NOMO-1 treated with DMSO at 0.1 percent for 48 hours (cell line): ENCODE results near the gene EVC2.
"Not testable (repeated sequence)": the region's sequence is repeated elsewhere in the genome, so short reads cannot be mapped to it uniquely, and the experiment has no call there.

ENCODE experiments used
- DNase-seq: peaks from one replicate; lab custom pipeline; 2025; ENCODE audit not compliant: unreplicated experiment; lab: John Stamatoyannopoulos, UW

The EVC2 gene

DNA sequence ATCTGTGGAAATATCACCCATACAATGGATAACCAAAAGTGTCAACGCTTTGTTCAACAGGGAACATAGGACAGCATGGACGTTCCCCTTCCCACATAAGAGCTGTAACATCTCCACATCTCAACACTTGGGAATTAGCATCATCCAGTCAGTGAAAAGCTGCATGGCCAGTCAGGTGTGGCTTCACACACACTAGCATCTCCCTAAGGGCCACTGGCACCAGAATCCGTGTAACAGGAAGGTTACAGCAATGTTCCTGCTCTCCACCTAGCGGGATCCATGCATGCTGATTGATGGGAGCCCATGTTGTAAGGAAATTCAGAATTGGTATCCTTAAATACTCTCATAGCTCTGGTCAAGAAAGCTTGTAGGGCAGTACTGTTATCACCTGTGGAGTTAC, 78.8 kb downstream of the EVC2 start:
- DNase-seq = no peak

DNA sequence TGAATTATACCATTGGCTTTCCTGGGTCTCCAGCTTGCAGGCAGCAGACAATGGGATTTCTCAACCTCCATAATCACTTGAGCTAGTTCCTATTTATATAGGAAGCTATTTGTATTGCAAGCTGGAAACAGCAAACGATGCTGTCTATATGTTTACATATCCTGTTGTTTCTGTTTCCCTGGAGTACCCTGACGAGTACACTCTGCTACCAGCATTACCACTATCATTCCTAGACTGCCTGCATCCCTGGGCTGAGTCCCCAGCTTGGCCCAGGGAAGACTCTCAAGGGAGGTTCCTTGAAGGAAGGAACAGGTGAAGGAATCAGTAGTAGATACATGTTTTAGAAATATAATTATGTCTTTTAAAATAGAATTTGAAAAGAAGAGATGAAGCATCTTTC, 81.4 kb downstream of the EVC2 start:
- no peak for DNase-seq

DNA sequence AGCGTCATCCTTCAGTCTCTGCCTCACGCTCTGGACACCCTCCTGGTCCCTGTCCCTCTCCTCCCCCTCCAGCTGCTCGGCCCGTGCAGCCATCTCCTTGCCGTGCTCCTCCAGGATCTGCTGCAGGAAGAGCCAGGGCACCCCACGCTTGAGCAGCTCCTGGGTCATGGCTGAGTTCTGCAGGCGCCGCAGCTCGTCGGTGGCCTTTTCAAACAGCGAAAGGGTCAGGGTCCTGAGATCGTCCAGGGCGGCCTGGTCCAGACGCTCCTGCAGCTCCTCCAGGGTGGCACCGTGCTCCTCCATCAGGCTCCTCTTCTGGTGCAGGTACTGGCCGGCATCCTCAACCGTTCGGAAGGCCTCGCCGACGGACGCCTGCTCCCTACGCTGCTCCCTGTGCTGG, 85.8 kb downstream of the EVC2 start:
- DNase-seq = no peak

GRCh38 chr4:5619913-5620625, 88.3 kb downstream of the EVC2 start:
- peak; percentile 3 for DNase-seq

DNA sequence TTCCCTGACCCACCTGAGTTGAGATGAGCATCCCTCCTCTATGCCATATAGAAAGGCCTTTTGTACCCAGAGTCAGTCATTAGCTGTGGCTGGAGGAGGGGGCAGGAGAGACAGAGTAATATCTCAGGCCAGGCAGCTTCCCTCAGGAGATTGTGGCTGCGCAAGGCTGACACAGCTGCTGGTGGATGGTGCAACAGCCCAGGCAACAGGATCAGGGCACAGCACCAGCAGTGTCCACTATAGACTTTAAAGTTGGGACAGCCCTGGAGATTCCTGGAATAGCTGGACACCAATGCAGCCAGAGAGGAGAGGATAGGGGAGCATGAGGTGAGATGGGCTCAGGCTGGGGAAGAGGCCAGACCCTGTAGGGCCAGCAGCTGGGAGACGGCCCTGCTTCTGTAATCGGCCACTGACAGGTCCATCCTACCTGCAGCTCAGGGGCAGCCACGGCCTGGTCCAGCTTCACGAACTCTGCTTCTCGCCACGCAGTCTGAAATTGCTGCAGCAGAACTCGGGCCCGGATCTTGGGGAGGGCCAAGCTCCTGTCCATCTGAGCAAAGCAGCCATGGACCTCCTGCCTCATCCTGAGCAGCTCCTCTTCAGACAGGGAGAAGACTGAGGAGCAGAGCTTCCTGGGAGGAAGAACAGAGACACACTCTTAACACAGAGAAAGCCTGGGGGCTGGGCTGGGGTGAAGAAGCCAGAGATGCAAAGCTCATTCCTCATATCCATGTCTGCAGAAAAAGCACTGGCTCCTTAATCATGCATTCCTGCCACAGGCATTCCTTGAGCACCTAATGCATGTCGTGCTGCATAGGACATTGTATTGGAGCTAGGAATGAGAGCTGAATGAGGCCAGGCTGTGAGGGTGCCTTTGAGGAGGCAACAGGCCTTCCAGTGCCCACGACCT, 90.1 kb downstream of the EVC2 start:
- no peak for DNase-seq

- no peak for DNase-seq
These were observed 91.9 kb downstream of the EVC2 start for GRCh38 chr4:5616331-5616950.

GRCh38 chr4:5615496-5616075, 92.8 kb downstream of the EVC2 start:
- no peak for DNase-seq

DNA sequence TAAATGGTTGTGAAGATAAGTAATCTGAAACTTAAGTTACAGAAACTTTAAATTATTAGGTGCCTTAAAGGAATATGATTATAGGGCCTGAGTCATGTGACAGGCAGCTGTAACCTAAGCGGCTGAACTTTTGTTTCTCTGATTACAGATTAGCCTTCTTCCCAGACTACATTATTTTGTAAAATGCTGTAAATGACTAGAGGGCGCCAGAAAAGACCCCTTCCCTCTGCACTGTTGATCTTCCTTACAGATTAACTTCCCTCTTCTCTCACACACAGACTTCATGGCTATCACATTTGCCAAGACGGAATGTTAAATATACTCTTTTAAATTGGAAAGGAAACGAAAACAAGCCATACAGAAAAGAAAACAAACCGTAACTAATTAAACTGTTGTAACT, 96.6 kb downstream of the EVC2 start:
- no peak for DNase-seq

DNA sequence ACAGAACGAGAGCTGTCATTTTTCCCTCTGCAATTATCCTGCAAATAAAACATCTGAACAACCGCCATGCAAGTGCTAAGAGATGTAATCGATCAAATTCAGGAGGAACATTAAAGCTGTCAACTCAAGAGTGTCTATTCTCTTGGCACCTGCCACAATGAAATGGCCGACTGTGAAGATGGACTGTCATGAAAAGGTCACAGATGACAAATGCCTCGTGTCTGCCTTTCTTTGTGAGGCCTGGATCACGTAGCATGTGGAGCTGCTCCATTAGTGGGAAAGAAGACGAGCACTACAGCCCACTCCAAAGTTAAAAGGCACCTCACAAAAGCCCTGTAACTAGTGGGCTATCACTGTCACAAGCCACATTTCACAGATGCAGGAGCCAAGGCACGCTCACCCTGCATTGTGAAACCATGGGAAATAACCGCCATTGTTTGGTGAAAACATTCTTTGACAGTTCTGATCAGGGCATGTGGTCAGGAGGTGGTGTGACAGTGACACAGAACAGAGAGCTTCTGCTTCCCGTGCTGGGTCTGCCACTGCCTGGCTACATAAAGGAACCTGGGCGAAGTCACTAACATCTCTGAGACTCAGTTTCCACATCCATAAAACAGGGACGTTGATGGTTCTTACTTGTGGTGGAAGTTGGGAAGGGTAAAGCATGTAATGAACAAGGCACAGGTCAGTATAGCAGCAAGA, 98.9 kb downstream of the EVC2 start:
- DNase-seq = no peak

DNA sequence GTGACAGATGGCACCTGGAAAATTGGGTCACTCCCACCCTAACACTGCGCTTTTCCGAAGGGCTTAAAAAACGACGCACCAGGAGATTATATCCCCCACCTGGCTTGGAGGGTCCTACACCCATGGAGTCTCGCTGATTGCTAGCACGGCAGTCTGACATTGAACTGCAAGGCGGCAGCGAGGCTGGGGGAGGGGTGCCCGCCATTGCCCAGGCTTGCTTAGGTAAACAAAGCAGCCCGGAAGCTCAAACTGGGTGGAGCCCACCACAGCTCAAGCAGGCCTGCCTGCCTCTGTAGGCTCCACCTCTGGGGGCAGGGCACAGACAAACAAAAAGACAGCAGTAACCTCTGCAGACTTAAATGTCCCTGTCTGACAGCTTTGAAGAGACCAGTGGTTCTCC, 114.5 kb downstream of the EVC2 start:
- DNase-seq = not testable (repeated sequence)

GRCh38 chr4:5592272-5592671, 116.1 kb downstream of the EVC2 start:
- no peak for DNase-seq

DNA sequence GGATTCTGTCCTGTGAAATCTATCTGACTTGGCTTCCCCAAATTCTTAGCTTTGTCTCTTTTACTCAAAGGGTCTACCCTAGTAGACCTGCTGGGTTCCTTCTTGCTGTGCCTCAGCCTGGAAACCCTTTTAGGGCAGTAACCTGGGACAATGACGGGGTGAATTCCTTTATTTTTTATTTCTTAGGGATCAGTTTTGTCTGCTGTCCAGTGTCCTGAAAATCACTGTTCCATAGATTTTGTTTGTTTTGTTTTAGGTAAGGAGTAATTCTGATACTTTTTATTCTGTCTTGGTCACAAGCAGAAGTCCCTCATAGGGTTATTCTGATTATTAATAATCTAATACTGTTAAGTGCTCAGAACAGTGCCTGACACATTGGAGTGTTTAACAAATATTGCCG, 118.9 kb downstream of the EVC2 start:
- DNase-seq = no peak

DNA sequence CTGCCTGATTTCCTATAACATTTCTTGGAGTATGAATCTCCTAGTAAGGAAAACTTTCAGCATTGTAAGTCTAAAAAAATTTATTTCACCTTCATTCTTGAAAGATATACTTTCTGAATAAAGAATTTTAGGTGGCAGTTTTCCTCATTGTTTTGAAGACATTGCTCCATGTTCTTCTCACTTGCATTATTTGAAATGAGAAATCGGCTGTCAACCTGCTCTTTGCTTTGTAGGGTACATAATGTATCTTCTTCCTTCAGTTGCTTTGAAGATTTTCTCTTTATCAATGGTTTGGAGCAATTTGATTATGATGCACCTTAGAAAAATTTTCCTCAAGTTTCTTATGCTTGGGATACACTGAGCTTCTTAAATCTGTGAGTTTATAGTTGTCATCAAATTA, 120.3 kb downstream of the EVC2 start:
- DNase-seq = no peak

DNA sequence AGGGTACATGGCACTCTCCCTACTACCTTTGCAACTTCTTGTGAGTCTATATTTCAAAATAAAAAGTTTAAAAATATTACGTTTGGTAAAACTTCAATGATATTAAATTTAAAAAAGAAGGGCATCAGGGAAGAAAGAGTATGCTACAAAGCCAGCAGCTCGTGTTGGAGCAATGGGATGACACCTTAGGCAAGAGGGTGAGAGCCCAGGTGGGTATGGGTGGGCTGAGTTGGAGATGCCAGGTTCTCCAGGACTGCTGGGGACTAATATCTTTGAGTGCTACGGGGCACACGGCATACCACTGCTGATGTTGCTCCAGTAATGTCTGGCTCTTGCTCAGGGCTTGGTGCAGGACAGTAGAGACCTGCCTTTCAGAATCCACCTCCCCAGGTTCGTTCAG, 132.4 kb downstream of the EVC2 start:
- DNase-seq = no peak

- DNase-seq = no peak
These were observed 134.0 kb downstream of the EVC2 start for GRCh38 chr4:5574386-5574785.

DNA sequence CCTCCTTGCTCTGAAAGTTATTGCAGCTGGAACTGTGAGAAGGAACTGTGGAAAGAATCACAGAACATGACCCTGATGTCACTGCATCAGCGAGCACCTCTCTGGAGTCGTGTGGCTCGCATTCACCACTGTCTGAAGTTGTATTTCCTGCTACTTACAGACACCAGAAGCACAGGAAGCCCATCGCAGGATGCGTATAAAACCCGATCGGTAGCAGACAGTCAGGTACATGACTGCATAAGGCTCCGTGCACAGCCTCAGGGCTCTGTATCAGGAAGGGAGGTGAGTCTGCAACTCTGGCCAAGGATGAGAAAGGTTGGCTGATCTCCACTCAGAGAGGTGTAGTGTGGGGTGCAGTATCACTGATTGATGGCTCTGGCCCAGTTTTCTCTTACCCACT, 134.4 kb downstream of the EVC2 start:
- no peak for DNase-seq

DNA sequence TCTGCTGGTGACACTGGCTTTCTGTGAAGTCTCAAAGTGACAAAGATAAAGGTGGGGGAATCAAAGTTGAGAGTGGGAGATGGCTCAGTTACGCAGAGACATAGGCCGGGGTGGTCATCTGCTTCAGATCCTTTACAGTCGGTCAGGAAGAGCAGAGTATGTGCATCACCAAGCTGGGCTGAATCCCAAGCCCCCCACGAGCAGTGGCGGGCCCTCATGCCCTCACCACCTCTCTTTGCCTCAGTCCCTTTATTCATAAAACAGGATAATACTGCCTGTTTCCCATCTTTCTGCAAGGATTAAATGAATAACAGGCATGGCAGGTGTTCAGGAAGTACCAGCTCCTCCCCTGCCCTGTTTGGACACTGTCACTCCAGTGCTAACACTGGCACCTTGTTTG, 135.6 kb downstream of the EVC2 start:
- no peak for DNase-seq

DNA sequence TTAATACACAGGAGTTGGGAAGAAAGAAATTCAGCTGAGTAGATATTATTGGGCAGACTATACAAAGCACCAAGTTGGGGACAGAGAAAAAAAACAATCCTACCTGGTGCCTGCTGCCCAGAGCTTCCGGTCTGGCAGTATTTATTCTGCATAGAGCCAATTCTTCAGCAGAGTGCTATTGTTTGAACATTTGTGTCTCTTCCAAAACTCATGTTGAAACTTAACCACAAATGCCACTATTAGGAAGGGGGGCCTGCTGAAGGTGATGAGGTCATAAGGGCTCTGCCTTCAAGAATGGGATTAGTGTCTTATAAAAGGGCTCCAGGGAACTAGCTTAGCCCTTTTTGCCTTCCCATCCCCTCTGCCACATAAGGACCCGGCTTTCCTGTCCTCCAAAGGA, 136.2 kb downstream of the EVC2 start:
- no peak for DNase-seq

DNA sequence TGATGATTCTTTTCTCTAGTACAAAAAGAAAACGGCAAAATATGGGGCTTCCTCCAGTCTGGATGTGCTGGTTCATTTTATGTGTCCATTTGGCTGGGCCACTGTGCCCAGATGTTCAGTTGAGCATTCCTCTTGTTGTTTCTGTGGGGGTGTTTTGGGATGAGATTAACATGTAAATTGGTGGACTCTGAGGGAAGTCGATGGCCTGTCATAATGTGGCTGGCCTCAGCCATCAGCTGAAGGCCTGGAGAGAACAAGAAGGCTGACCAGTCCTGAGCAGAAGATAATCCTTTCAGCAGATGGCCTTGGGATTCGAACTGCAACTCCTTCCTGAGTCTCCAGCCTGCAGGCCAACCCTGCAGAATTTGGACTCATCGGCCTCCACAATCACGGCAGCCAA, 136.7 kb downstream of the EVC2 start:
- no peak for DNase-seq

GRCh38 chr4:5569451-5569850, 138.9 kb downstream of the EVC2 start:
- DNase-seq = no peak

- DNase-seq = no peak
These were observed 139.4 kb downstream of the EVC2 start for GRCh38 chr4:5568931-5569330.
